ENCODE measurements around the gene C16orf82.

C16orf82 gene

DNA sequence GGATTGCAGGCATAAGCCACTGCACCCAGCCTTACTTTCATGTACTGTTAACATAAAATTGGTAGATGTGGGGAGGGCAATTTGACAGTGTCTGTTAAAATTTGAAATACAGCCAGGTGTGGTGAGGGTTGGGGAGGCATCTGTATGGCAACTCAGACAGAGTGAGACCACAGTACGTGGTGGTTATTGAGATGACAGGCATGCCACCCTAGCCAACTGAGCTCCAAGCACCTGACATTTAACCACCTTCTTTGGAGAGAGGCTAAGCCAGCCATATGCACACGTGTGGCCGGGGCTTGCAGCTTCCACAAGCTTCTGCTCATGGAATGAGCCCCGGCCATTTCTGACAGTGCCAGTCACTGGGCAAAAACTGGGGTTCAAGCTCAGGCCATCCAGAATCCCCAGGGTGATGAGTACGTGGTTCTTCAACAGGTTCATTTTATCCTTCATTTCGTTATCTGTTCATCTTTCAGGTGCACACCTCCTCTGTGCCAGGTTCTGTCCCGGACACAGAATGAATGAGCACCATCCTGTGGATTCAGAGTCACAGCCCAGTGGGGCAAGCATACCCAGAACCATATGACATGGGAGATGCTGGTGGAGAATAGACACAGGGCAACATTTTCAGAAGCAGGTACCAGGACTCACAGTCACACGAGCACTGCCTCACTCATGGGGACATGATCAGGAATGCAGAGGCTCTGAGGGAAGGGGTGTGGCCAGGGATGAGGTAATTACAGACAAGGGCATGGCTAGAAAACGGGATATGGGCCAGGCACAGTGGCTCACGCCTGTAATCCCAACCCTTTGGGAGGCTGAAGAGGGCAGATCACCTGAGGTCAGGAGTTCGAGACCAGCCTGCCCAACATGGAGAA, 36.2 kb downstream of the C16orf82 start:
- DNase-seq (ENCODE audit: extremely low read depth, low read depth), result no peak
- no peak overlapping the region for H3K4me3 ChIP-seq (replicated peaks; ENCODE audit: low read depth, low read length)

DNA sequence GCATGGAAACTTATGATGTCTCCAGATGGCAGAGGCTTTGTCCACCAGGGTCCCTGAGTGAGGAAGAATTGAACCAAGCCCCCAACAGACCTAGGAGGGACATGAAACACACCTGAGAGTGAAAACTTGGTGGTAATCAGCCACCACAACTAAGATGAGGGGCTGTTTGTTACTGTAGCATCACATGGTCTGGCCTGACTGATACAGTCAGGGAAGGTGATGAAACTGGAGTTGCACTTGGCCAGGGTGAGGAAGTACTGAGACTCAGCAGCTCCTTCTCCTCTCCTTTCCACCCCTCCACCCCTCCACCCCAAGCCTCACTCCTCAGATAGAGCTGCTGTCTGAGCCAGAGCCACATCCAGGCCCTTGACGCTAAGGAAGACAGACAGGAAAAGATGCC, 37.2 kb downstream of the C16orf82 start:
- TF ChIP-seq CTCF (IDR thresholded peaks at IDR 0.05; ENCODE audit: low read depth, low read length, missing control alignments), result no peak

More for the DNA sequence above, 36.2 kb downstream of the C16orf82 start:
- no peak for TF ChIP-seq CTCF (IDR thresholded peaks at IDR 0.05; ENCODE audit: low read depth, low read length, missing control alignments)

DNA sequence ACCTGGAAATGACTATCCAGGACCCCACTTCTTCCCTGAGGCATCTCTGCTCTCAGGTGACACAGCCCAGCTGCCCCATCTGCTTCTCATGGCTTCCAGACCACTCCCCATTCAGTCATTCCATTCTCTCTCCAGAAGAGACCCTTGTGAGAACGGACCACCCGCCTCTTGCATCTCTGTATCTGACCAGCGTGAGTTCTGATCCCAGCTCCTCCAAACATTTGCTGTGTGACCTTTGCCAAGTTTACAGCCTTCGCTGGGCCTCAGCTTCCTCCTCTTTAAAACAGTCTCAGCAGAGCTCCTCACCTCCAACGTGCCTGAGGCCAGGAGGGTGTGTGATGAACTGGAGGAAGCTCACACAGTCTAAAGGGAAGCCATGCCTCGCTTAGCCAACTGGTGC, 39.6 kb downstream of the C16orf82 start:
- DNase-seq (ENCODE audit: extremely low read depth, low read depth), result no peak
- no peak overlapping the region for H3K4me3 ChIP-seq (replicated peaks; ENCODE audit: low read depth, low read length)
- TF ChIP-seq CTCF (IDR thresholded peaks at IDR 0.05; ENCODE audit: low read depth, low read length, missing control alignments), result no peak

More for the DNA sequence above, 37.2 kb downstream of the C16orf82 start:
- H3K4me3 ChIP-seq (replicated peaks; ENCODE audit: low read depth, low read length), result no peak overlapping the region
- no peak for DNase-seq (ENCODE audit: extremely low read depth, low read depth)

DNA sequence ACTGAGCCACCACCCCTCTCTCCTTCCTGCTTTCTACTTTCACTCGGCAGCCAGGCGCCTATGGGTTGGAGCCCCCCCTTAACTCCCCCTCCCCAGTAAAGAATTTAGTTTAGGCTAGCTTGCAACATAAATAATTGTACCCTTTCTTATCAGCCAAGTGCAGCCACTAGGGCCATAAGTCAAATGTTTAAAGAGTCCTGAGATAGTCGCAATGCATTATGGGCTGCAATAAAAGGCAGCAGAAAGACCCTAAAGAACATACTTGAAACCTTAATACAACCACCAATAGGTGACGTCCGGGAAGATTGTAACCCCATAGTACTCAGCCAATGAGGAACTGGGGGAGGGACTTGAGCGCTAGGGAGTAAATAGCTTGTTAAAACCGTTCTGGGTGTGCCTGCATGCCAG, 40.5 kb downstream of the C16orf82 start:
- no peak for DNase-seq (ENCODE audit: extremely low read depth, low read depth)
- no peak for TF ChIP-seq CTCF (IDR thresholded peaks at IDR 0.05; ENCODE audit: low read depth, low read length, missing control alignments)
- H3K4me3 ChIP-seq (replicated peaks; ENCODE audit: low read depth, low read length), result no peak overlapping the region

- no peak for TF ChIP-seq CTCF (IDR thresholded peaks at IDR 0.05; ENCODE audit: low read depth, low read length, missing control alignments)
- no peak overlapping the region for H3K4me3 ChIP-seq (replicated peaks; ENCODE audit: low read depth, low read length)
- no peak for DNase-seq (ENCODE audit: extremely low read depth, low read depth)
Measured at GRCh38 chr16:27108051-27108770, 41.5 kb downstream of the C16orf82 start.

DNA sequence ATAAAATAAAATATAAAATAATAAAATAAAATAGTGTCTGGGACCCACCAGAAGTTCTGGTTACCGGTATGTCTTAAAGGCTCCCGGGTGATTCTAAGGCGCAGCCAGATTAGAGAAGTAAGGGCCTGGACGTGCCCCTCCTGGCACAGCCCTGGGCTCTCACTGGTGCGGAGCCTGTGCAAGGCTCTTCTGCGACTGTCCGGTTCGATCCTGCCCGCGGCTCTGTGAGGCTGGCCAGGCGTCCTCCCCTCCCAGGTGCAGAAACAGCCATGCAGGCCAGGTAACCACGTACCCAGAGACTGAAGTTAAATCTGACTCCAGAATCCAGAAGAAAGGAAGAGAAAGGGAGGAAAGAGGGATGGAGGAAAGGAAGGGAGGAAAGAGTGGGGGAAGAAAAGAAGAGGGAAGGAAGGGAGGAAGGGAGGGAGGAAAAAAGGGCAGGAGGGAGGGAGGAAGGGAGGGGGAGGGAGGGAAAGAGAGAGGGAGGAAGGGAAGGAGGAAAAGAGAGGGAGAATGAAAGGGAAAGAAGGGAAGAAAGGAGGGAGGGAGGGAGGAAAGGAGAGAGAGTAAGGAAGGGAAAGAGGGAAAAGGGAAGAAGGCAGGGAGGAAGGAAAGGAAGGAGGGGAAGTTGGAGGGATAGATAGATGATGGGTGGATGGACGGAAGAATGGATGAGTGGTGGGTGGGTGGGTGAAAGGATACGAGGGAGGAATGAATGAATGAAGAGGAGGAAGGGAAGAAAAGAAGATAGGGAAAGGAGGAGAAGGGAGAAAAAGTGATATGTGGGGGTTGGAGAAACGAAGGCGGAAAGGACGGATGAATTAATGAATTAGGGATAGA, 42.3 kb downstream of the C16orf82 start:
- no peak for DNase-seq (ENCODE audit: extremely low read depth, low read depth)
- no peak overlapping the region for H3K4me3 ChIP-seq (replicated peaks; ENCODE audit: low read depth, low read length)

More for the DNA sequence above, 42.3 kb downstream of the C16orf82 start:
- TF ChIP-seq CTCF (IDR thresholded peaks at IDR 0.05; ENCODE audit: low read depth, low read length, missing control alignments), result no peak

Data from HFF-Myc (cell line).